ENCODE results near the gene FRMD8. TPM values are rescaled to one million over a fixed set of nuclear protein-coding genes. Genes with fewer than 3 reads are reported as not detected.

FRMD8 gene
- total RNA-seq, 6 donors from 2014 or later: 31.4 to 77.5 (median 45.8) TPM

- no peaks in the 10 kb centered on the region for H3K9me3 ChIP-seq
- H3K27ac ChIP-seq: no peak overlapping the region
- H3K36me3 ChIP-seq: peaks cover 31 to 69% (median 57%) of the 10 kb centered on the region in 4 donors
- H3K4me1 ChIP-seq: peaks cover 16 to 22% (median 19%) of the 10 kb centered on the region in 4 donors
- 96% methylated on average over 2 of the region's 2 CpGs for WGBS, 2 donors
- ATAC-seq (ENCODE audit: low FRiP score in 2 of 2) (no peak), DNase-seq (no peak)
- TF ChIP-seq CTCF (IDR thresholded peaks at IDR 0.05): no peak
- no peak for TF ChIP-seq EP300 (IDR thresholded peaks at IDR 0.05)
- no peak for TF ChIP-seq POLR2A (IDR thresholded peaks at IDR 0.05)
- H3K27me3 ChIP-seq: no peaks in the 10 kb centered on the region
- no peak overlapping the region for H3K4me3 ChIP-seq
Measured at GRCh38 chr11:65351511-65351910, 34.9 kb upstream of the FRMD8 start.

- Histone ChIP-seq H3K4me3 (no peak overlapping the region), H3K9me3 (no peaks in the 10 kb centered on the region), H3K27me3 (no peaks in the 10 kb centered on the region), H3K4me1 (peaks cover 16 to 22% (median 19%) of the 10 kb centered on the region in 4 donors), H3K36me3 (peaks cover 20 to 56% (median 45%) of the 10 kb centered on the region in 4 donors), H3K27ac (no peak overlapping the region)
- TF ChIP-seq CTCF (IDR thresholded peaks at IDR 0.05) (no peak), POLR2A (IDR thresholded peaks at IDR 0.05) (no peak), EP300 (IDR thresholded peaks at IDR 0.05) (no peak), POLR2AphosphoS5 (IDR thresholded peaks at IDR 0.05) (no peak)
- ATAC-seq (ENCODE audit: low FRiP score in 2 of 2) (no peak), DNase-seq (no peak)
- 73 to 79% methylated on average over 3 of the region's 3 CpGs for WGBS, 2 donors
Measured at GRCh38 chr11:65352783-65353182, 33.7 kb upstream of the FRMD8 start.

- DNase-seq (no peak), ATAC-seq (ENCODE audit: low FRiP score in 2 of 2) (no peak)
- Histone ChIP-seq H3K9me3 (no peaks in the 10 kb centered on the region), H3K27me3 (no peaks in the 10 kb centered on the region), H3K4me3 (no peak overlapping the region), H3K36me3 (peaks cover 15 to 50% (median 39%) of the 10 kb centered on the region in 4 donors), H3K4me1 (peaks cover 16 to 22% (median 21%) of the 10 kb centered on the region in 4 donors), H3K27ac (no peak overlapping the region)
- WGBS, 2 donors: 86 to 93% methylated on average over 7 of the region's 7 CpGs
- TF ChIP-seq EP300 (IDR thresholded peaks at IDR 0.05): no peak
- TF ChIP-seq POLR2AphosphoS5 (IDR thresholded peaks at IDR 0.05): no peak
- no peak for TF ChIP-seq POLR2A (IDR thresholded peaks at IDR 0.05)
- no peak for TF ChIP-seq CTCF (IDR thresholded peaks at IDR 0.05)
Measured at GRCh38 chr11:65353376-65353775, 33.1 kb upstream of the FRMD8 start.

GRCh38 chr11:65353900-65354264 lies 32.6 kb upstream of the FRMD8 start:
- TF ChIP-seq EP300 (IDR thresholded peaks at IDR 0.05) (no peak), CTCF (IDR thresholded peaks at IDR 0.05) (no peak), POLR2A (IDR thresholded peaks at IDR 0.05) (no peak), POLR2AphosphoS5 (IDR thresholded peaks at IDR 0.05) (no peak)
- ATAC-seq (ENCODE audit: low FRiP score in 2 of 2) (peak in 1 of 2 donors; percentile 7), DNase-seq (no peak)
- H3K9me3 ChIP-seq: no peaks in the 10 kb centered on the region
- 23 to 28% methylated on average over 16 of the region's 16 CpGs for WGBS, 2 donors
- H3K4me3 ChIP-seq: peak overlapping the region; percentile 34 to 93 (median 84)
- H3K27ac ChIP-seq: peak overlapping the region; percentile 28 to 81 (median 47)
- H3K27me3 ChIP-seq: no peaks in the 10 kb centered on the region
- H3K4me1 ChIP-seq: peaks cover 16 to 22% (median 21%) of the 10 kb centered on the region in 4 donors
- peaks cover 10 to 45% (median 34%) of the 10 kb centered on the region in 4 donors for H3K36me3 ChIP-seq
